HepG2 (cell line): ENCODE results near the gene ELFN1. TPM values are rescaled to one million over a fixed set of nuclear protein-coding genes. Genes with fewer than 3 reads are reported as not detected.

Experiments
- ATAC-seq: fragments of 200-7000 bp; cut with Tn5 transposase; 3 replicates; pipeline ENCODE4 v1.9.1; 2020; ENCODE audit warnings: mild to moderate bottlenecking, moderate library complexity
- BruUV-seq: library from RNA; stranded (reverse); fragments of 400-500 nt; replicated peaks from 2 replicates; lab custom pipeline; 2021; lab: Mats Ljungman, UMichigan
- CTCF ChIA-PET: fragments of 300-600 bp; formaldehyde crosslinking; extraction: SDS; loops from one replicate; lab custom pipeline; 2021; ENCODE audit warnings: low total read pairs, inconsistent platforms, low intra/inter-chr PET ratio; lab: Yijun Ruan, JAX
- POLR2A ChIA-PET: fragments of 350-600 bp; sonication (Branson Sonifier 250); formaldehyde crosslinking; loops from one replicate; lab custom pipeline; 2020; ENCODE audit warnings: antibody characterized with exemption, inconsistent platforms; lab: Yijun Ruan, JAX
- DNase-seq: peaks from one replicate; pipeline ENCODE4 v3.0.0-alpha.2; 2015; ENCODE audit warnings: low spot score
- FAIRE-seq: peaks from 3 replicates; lab custom pipeline; 2011; peaks lifted over from hg19 to GRCh38; lab: Jason Lieb, UNC
- H2AFZ ChIP-seq: one replicate; pipeline ENCODE4 v1.6.1; 2011; ENCODE audit warnings: low read length, inconsistent platforms
- H3K27ac ChIP-seq: fragments of 300-600 bp; 3 replicates; pipeline ENCODE4 v1.8.0; 2011; ENCODE audit warnings: mixed run types, mild to moderate bottlenecking, mixed read lengths, low read length, inconsistent platforms; ENCODE audit not compliant: insufficient read depth; ENCODE audit errors: extremely low read length
- H3K27me3 ChIP-seq, 2 experiments: fragments of 200-600 bp in 1 of 2; 2 replicates in 1 of 2; 3 replicates in 1 of 2; pipeline versions ENCODE4 v1.6.0 to v1.8.0; 2011; ENCODE audit warnings: low read length in 2 of 2, mild to moderate bottlenecking in 2 of 2, moderate library complexity in 2 of 2, inconsistent platforms in 1 of 2; ENCODE audit not compliant: insufficient read depth in 2 of 2, control insufficient read depth in 1 of 2
- H3K36me3 ChIP-seq, 2 experiments: fragments of 200-600 bp in 1 of 2; replicated peaks in 1 of 2; 2 replicates in 1 of 2; 3 replicates in 1 of 2; pipeline versions ENCODE4 v1.5.1 to v1.8.0; 2011; ENCODE audit warnings: low read length in 2 of 2, inconsistent platforms in 1 of 2; ENCODE audit not compliant: insufficient read depth in 2 of 2, control insufficient read depth in 1 of 2
- H3K4me1 ChIP-seq: 2 replicates; pipeline ENCODE4 v1.5.1; 2012; ENCODE audit warnings: low read length, inconsistent platforms; ENCODE audit not compliant: insufficient read depth
- H3K4me2 ChIP-seq: 2 replicates; pipeline ENCODE4 v1.6.0; 2011; ENCODE audit warnings: low read depth, low read length, inconsistent platforms
- H3K4me3 ChIP-seq, 3 experiments: fragments of 200-600 bp in 1 of 3; sonication (generic), shearing (Covaris generic) in 1 of 3; replicated peaks in 1 of 3; 2 replicates each; pipeline ENCODE4 v1.5.1; 2011 to 2016; ENCODE audit warnings: low read length in 3 of 3, inconsistent platforms in 2 of 3, low read depth in 2 of 3, mild to moderate bottlenecking in 2 of 3, control low read depth in 1 of 3, mixed read lengths in 1 of 3; ENCODE audit not compliant: insufficient read depth in 1 of 3
- H3K79me2 ChIP-seq: one replicate; pipeline ENCODE4 v1.6.1; 2011; ENCODE audit warnings: low read length, inconsistent platforms; ENCODE audit not compliant: insufficient read depth
- H3K9ac ChIP-seq: 2 replicates; pipeline ENCODE4 v1.6.0; 2011; ENCODE audit warnings: mild to moderate bottlenecking, low read depth, low read length, inconsistent platforms; ENCODE audit not compliant: insufficient read depth
- H3K9me3 ChIP-seq: 2 replicates; pipeline ENCODE4 v1.5.1; 2012; ENCODE audit warnings: mild to moderate bottlenecking, low read length
- H4K20me1 ChIP-seq: 2 replicates; pipeline ENCODE4 v1.6.0; 2011; ENCODE audit warnings: inconsistent platforms, mild to moderate bottlenecking, low read length, moderate library complexity; ENCODE audit not compliant: insufficient read depth
- ATF7 ChIP-seq, 2 experiments: fragments of 450-650 bp in 1 of 2; sonication (generic) in 1 of 2; formaldehyde crosslinking in 1 of 2; IDR thresholded peaks; 2 replicates each; pipeline versions ENCODE4 v1.4.0 to v1.6.1; 2016 to 2020; ENCODE audit warnings: antibody characterized with exemption in 1 of 2, mild to moderate bottlenecking in 1 of 2, missing genetic modification reagents in 1 of 2
- KDM3A ChIP-seq: IDR thresholded peaks from 2 replicates; pipeline ENCODE4 v1.6.1; 2018; ENCODE audit warnings: low read depth, missing compliant biosample characterization
- KDM5A ChIP-seq: fragments of 200-600 bp; sonication (generic); IDR thresholded peaks from 2 replicates; pipeline ENCODE4 v1.7.0; 2018; ENCODE audit warnings: antibody characterized with exemption, mild to moderate bottlenecking, low read length, borderline replicate concordance
- KLF6 ChIP-seq: IDR thresholded peaks from 2 replicates; pipeline ENCODE4 v1.8.0; 2016; ENCODE audit warnings: missing biosample characterization, missing genetic modification reagents
- MIXL1 ChIP-seq: IDR thresholded peaks from 2 replicates; pipeline ENCODE4 v1.6.1; 2016
- SIX1 ChIP-seq: sonication (generic); formaldehyde crosslinking; IDR thresholded peaks from 2 replicates; pipeline ENCODE4 v1.4.0; 2020; ENCODE audit warnings: missing genetic modification reagents, borderline replicate concordance
- SNAI1 ChIP-seq: sonication (generic); formaldehyde crosslinking; IDR thresholded peaks from 2 replicates; pipeline ENCODE4 v1.5.0; 2020; ENCODE audit warnings: mild to moderate bottlenecking, missing genetic modification reagents, borderline replicate concordance
- ZNF383 ChIP-seq: sonication (generic); formaldehyde crosslinking; IDR thresholded peaks from 2 replicates; pipeline ENCODE4 v1.4.0; 2020; ENCODE audit warnings: missing genetic modification reagents, mild to moderate bottlenecking, borderline replicate concordance
- ZNF512B ChIP-seq: sonication (generic); formaldehyde crosslinking; IDR thresholded peaks from 2 replicates; pipeline ENCODE4 v1.5.1; 2020; ENCODE audit warnings: missing genetic modification reagents, mild to moderate bottlenecking, borderline replicate concordance
- ZNF576 ChIP-seq: sonication (generic); formaldehyde crosslinking; IDR thresholded peaks from 2 replicates; pipeline ENCODE4 v1.4.0; 2020; ENCODE audit warnings: mild to moderate bottlenecking, missing genetic modification reagents
- ZNF598 ChIP-seq: sonication (generic); formaldehyde crosslinking; IDR thresholded peaks from 2 replicates; pipeline ENCODE4 v1.5.1; 2020; ENCODE audit warnings: mild to moderate bottlenecking, missing genetic modification reagents, borderline replicate concordance
- ZNF790 ChIP-seq: sonication (generic); formaldehyde crosslinking; IDR thresholded peaks from 2 replicates; pipeline ENCODE4 v1.8.0; 2022; ENCODE audit warnings: missing genetic modification reagents, mild to moderate bottlenecking, borderline replicate concordance
- whole genome bisulfite sequencing: methylation state at CpG from one replicate; pipeline ENCODE4 v1.1.6; 2017; ENCODE audit warnings: low lambda C conversion rate; 5-methylcytosine and 5-hydroxymethylcytosine counted together
- in situ Hi-C: cut with HindIII; loops from 2 replicates; pipeline ENCODE4 v1.10.0; 2017; ENCODE audit warnings: low pct_unique_long_range_greater_than_20kb; ENCODE audit not compliant: extremely low pct_ligation_motif_present
- intact Hi-C: fragments of 100-400 bp; cut with micrococcal nuclease; formaldehyde crosslinking; loops from one replicate; pipeline ENCODE4 v1.10.0; 2022; ENCODE audit not compliant: unreplicated experiment
- polyA plus RNA-seq, 8 experiments: library from polyadenylated mRNA; depleted of rRNA in 3 of 8; stranded (reverse) in 7 of 8; unstranded in 1 of 8; fragments of >200 nt; fragmentation: Illumina TruSeq in 4 of 8; extraction: Trizol in 4 of 8; gene quantifications; 2 replicates each; pipeline versions ENCODE4 v1.2.1 to v1.2.3, GENCODE V29; 2011 to 2016; ENCODE audit warnings: low read depth in 4 of 8, missing spikeins in 1 of 8, mixed read lengths in 1 of 8; ENCODE audit not compliant: insufficient read depth in 1 of 8
- total RNA-seq, 5 experiments: library from RNA; depleted of rRNA; stranded (reverse); fragments of >200 nt; fragmentation: Illumina TruSeq; extraction: Trizol; gene quantifications; 2 replicates each; pipeline ENCODE4 v1.2.3, GENCODE V29; 2016; ENCODE audit warnings: low read depth in 1 of 5
- TF ChIP-seq, protein P1 (sequence below): sonication (generic); formaldehyde crosslinking; IDR thresholded peaks from 2 replicates; pipeline ENCODE4 v1.4.0; 2020; ENCODE audit warnings: missing genetic modification reagents, mild to moderate bottlenecking, borderline replicate concordance
- TF ChIP-seq, protein P2 (sequence below): IDR thresholded peaks from 2 replicates; pipeline ENCODE4 v1.6.1; 2016; ENCODE audit warnings: low read depth, borderline replicate concordance

Gene ELFN1
- total and polyA plus RNA-seq, 2 of the 13 experiments (the other 11 are each of a cell fraction or from before 2014, with no cell fraction given) = 0.13 to 0.18 TPM

DNA sequence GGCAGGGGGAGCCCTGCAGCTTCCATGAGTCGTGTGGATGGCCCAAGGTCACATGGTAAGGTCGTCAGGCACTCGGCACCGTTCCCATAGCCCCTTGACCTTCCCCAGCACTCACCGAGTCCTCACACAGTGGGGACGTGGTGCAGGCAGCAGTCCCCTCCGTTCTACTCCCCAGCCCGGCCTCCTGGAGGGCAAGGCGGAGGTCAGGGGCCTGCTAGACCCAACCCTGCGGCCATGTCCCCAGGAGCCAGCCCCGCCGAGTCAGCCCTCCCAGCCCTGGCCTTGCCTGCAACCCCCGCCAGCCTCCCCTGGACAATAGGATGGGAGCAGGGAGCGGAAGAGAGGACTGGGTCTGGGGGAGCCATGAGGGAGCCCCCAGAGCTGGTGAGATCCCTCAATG is 65.2 kb downstream of the ELFN1 start:
- H3K9ac ChIP-seq = no peak overlapping the region
- H3K4me1 ChIP-seq = no peaks in the 10 kb centered on the region
- H3K4me3 ChIP-seq = no peak overlapping the region
- H3K27me3 ChIP-seq = peaks cover 0 to 34% of the 10 kb centered on the region in 2 experiments; a peak in 3 of 5 replicates
- intact Hi-C loops (no loop called here), in situ Hi-C loops (no loop called here)
- H2AFZ ChIP-seq = no peak overlapping the region
- no peak for TF ChIP-seq KDM3A (CRISPR knock-in tag)
- TF ChIP-seq SNAI1 (CRISPR knock-in tag) = no peak
- TF ChIP-seq KLF6 (CRISPR knock-in tag) = no peak
- TF ChIP-seq ZNF512B = no peak
- TF ChIP-seq, protein P1, sequence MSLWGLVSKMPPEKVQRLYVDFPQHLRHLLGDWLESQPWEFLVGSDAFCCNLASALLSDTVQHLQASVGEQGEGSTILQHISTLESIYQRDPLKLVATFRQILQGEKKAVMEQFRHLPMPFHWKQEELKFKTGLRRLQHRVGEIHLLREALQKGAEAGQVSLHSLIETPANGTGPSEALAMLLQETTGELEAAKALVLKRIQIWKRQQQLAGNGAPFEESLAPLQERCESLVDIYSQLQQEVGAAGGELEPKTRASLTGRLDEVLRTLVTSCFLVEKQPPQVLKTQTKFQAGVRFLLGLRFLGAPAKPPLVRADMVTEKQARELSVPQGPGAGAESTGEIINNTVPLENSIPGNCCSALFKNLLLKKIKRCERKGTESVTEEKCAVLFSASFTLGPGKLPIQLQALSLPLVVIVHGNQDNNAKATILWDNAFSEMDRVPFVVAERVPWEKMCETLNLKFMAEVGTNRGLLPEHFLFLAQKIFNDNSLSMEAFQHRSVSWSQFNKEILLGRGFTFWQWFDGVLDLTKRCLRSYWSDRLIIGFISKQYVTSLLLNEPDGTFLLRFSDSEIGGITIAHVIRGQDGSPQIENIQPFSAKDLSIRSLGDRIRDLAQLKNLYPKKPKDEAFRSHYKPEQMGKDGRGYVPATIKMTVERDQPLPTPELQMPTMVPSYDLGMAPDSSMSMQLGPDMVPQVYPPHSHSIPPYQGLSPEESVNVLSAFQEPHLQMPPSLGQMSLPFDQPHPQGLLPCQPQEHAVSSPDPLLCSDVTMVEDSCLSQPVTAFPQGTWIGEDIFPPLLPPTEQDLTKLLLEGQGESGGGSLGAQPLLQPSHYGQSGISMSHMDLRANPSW (CRISPR knock-in tag) = no peak
- no peak for TF ChIP-seq KDM5A
- TF ChIP-seq SIX1 (CRISPR knock-in tag) = no peak
- TF ChIP-seq, protein P2, sequence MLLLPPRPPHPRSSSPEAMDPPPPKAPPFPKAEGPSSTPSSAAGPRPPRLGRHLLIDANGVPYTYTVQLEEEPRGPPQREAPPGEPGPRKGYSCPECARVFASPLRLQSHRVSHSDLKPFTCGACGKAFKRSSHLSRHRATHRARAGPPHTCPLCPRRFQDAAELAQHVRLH (CRISPR knock-in tag) = no peak
- no peak for TF ChIP-seq ZNF383 (CRISPR knock-in tag)
- no peak for TF ChIP-seq ATF7 (IDR thresholded peaks at IDR 0.05)
- TF ChIP-seq ATF7 (CRISPR knock-in tag; IDR thresholded peaks at IDR 0.05) = no peak
- no peak for TF ChIP-seq ZNF598
- no peak for TF ChIP-seq ZNF790 (CRISPR knock-in tag)
- TF ChIP-seq MIXL1 = no peak
- TF ChIP-seq ZNF576 = no peak
- TF ChIP-seq, all 625 proteins: peak for 0
- Histone ChIP-seq H3K36me3 (no peaks in the 10 kb centered on the region), H3K79me2 (no peaks in the 10 kb centered on the region), H4K20me1 (no peaks in the 10 kb centered on the region), H3K4me2 (no peak overlapping the region), H3K27ac (no peak overlapping the region), H3K9me3 (peaks cover 8% of the 10 kb centered on the region; the same call in 1 of the 2 replicates)
- no peak for ATAC-seq
- CTCF ChIA-PET = no interaction called here
- FAIRE-seq = no peak
- BruUV-seq = no TSS peak
- 93% methylated on average over 2 of the region's 14 CpGs for WGBS
- POLR2A ChIA-PET = no interaction called here
- no peak for DNase-seq
